GM12864 (cell line): ENCODE measurements around the gene TMEM242.

Source experiments
- DNase-seq: peaks from one replicate; pipeline ENCODE4 v3.0.0-alpha.2; 2011; ENCODE audit warnings: low read depth
- H3K4me3 ChIP-seq: 2 replicates; pipeline ENCODE4 v1.5.1; 2011; ENCODE audit warnings: mild to moderate bottlenecking, low read depth, low read length, control low read depth
- CTCF ChIP-seq: IDR thresholded peaks from 2 replicates; pipeline ENCODE4 v1.5.1; 2011; ENCODE audit warnings: low read depth, mild to moderate bottlenecking, moderate library complexity, low read length, control low read depth, inconsistent platforms; ENCODE audit errors: missing control alignments

Gene TMEM242

GRCh38 chr6:157289764-157290163 is 33.6 kb downstream of the TMEM242 start:
- H3K4me3 ChIP-seq: no peak overlapping the region
- TF ChIP-seq CTCF: no peak
- no peak for DNase-seq

GRCh38 chr6:157288575-157288974 is 34.7 kb downstream of the TMEM242 start:
- DNase-seq: no peak
- TF ChIP-seq CTCF: no peak
- H3K4me3 ChIP-seq: no peak overlapping the region

GRCh38 chr6:157287923-157288322 is 35.4 kb downstream of the TMEM242 start:
- no peak for DNase-seq
- no peak for TF ChIP-seq CTCF
- H3K4me3 ChIP-seq: no peak overlapping the region

GRCh38 chr6:157287247-157287850 is 36.0 kb downstream of the TMEM242 start:
- no peak for TF ChIP-seq CTCF
- H3K4me3 ChIP-seq: no peak overlapping the region
- no peak for DNase-seq

- no peak for TF ChIP-seq CTCF
- H3K4me3 ChIP-seq: no peak overlapping the region
These were observed 37.9 kb downstream of the TMEM242 start for GRCh38 chr6:157285422-157285779.

GRCh38 chr6:157284738-157285421 is 38.4 kb downstream of the TMEM242 start:
- H3K4me3 ChIP-seq: no peak overlapping the region
- DNase-seq: no peak
- no peak for TF ChIP-seq CTCF

More at GRCh38 chr6:157285422-157285779, 37.9 kb downstream of the TMEM242 start:
- no peak for DNase-seq
